ENCODE results near the gene KRTAP10-3. TPM values are rescaled to one million over a fixed set of nuclear protein-coding genes. Genes with fewer than 3 reads are reported as not detected.

KRTAP10-3 gene
- total RNA-seq, 6 experiments from 2014 or later: not detected

- TF ChIP-seq POLR2A (IDR thresholded peaks at IDR 0.05) (no peak), CTCF (IDR thresholded peaks at IDR 0.05) (no peak)
- 60% methylated on average over 1 of the region's 1 CpG for WGBS (ENCODE audit: insufficient coverage, low coverage, low lambda C conversion rate, missing lambda C conversion rate)
- Histone ChIP-seq H3K9me3 (no peaks in the 10 kb centered on the region), H3K27me3 (no peaks in the 10 kb centered on the region), H3K4me3 (no peak overlapping the region), H3K36me3 (no peaks in the 10 kb centered on the region), H3K4me1 (no peaks in the 10 kb centered on the region), H3K27ac (no peak overlapping the region)
- intact Hi-C loops (cut with DNase I): no loop called here
- no peak for ATAC-seq
- DNase-seq: no peak
These were observed 15.9 kb downstream of the KRTAP10-3 start for GRCh38 chr21:44542716-44543115.

DNA sequence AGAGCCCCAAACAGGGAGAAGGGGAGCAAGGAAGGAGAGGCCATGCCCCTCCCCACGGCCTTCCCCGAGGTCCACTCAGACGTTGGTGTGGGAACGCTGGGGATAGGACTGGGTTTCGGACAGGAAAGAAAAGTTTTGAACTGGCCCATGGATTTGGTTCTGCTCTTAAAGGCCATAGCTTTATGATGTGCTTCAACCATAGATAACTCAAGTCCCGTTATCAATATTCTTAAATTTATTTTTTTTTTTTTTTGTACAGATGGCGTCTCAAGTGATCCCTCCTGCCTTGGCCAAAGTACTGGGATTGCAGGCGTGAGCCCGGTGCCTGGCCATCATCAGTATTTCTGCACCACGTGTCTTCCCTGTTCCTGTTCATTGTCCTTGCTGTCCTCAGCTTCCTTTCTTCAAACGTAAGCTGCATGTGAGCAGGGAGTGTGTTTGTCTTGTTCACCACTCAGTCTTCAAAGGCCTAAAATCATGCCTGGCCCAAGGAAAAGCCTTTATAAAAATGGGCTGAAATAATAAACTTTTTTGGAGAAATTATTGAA is 17.8 kb downstream of the KRTAP10-3 start:
- H3K27ac ChIP-seq: no peak overlapping the region
- no peaks in the 10 kb centered on the region for H3K27me3 ChIP-seq
- no peak for ATAC-seq
- intact Hi-C loops (cut with DNase I): no loop called here
- DNase-seq: no peak
- no peaks in the 10 kb centered on the region for H3K4me1 ChIP-seq
- WGBS (ENCODE audit: insufficient coverage, low coverage, low lambda C conversion rate, missing lambda C conversion rate): 74% methylated on average over 9 of the region's 11 CpGs
- TF ChIP-seq CTCF (IDR thresholded peaks at IDR 0.05) (no peak), POLR2A (IDR thresholded peaks at IDR 0.05) (no peak)
- no peaks in the 10 kb centered on the region for H3K36me3 ChIP-seq
- H3K9me3 ChIP-seq: no peaks in the 10 kb centered on the region
- no peak overlapping the region for H3K4me3 ChIP-seq

DNA sequence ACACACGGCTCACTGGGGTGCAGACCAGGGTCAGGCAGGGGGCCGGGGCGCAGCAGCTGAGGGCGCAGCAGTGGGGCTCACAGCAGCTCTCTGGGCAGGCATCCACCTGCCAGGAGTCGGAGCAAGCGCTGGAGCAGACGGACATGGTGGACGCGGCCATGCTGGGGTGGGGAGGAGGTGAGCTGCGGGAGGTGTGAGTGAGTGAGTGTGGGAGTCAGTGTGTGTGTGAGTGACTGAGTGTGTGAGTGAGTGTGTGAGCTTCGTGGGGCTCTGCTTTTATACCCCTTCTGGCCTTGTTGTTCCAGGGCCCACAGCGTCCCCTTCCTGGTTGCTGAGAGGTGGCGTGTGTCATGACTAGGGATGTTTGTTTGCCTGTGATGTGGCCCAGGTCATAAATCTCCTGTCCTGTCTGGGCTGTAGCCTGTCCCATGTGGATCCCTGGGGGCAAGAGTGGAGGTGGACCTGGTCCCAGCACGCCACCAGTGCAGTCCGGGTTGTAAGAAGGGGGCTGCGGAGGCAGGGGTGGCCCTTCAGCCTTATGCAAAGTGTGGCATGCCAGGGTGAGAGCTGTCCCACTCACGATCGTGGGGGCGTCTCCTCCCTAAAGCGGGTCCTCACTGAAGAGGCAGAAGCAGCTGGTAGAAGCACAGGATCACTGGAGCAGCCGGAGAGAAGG is 18.5 kb downstream of the KRTAP10-3 start, which contains the start of gene KRTAP10-1:
TSS of gene KRTAP10-1 (minus strand) at position 205 of the 676 bp plus-strand sequence. CDS start at position 160, 45 bp downstream.
- Histone ChIP-seq H3K4me3 (no peak within 1 kb of the TSS), H3K4me1 (no peaks in the 10 kb centered on the region), H3K9me3 (no peaks in the 10 kb centered on the region), H3K36me3 (no peaks in the 10 kb centered on the region), H3K27me3 (no peaks in the 10 kb centered on the region), H3K27ac (no peak within 1 kb of the TSS)
- 64% methylated on average over 11 of the region's 21 CpGs for WGBS (ENCODE audit: insufficient coverage, low coverage, low lambda C conversion rate, missing lambda C conversion rate)
- peak in 1 of 4 donors; percentile 27 for ATAC-seq
- TF ChIP-seq CTCF (IDR thresholded peaks at IDR 0.05) (no peak), POLR2A (IDR thresholded peaks at IDR 0.05) (no peak)
- intact Hi-C loops (cut with DNase I): no loop called here
- no peak for DNase-seq

DNA sequence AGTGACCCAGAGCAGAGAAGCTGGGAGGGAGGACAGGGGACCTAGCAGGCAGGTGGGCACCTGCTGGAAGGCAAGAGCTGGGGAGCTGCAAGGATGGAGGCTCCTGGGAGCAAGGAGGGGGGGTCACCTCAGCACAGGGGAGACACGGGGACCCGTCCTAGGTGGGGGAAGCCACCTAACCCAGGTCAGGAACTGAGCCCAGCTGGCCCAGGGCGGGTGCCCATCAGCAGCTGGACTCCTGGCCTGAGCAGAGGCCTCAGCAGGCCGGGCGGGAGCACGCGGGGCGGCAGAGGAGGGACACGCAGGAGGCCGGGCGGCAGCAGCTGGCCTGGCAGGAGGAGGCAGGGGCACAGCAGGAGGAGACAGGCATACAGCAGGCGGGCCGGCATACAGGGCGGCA is 19.5 kb downstream of the KRTAP10-3 start:
- TF ChIP-seq CTCF (IDR thresholded peaks at IDR 0.05): no peak
- no peak for TF ChIP-seq POLR2A (IDR thresholded peaks at IDR 0.05)
- Histone ChIP-seq H3K4me3 (no peak overlapping the region), H3K27ac (no peak overlapping the region), H3K9me3 (no peaks in the 10 kb centered on the region), H3K36me3 (no peaks in the 10 kb centered on the region), H3K4me1 (no peaks in the 10 kb centered on the region), H3K27me3 (no peaks in the 10 kb centered on the region)
- 60% methylated on average over 4 of the region's 14 CpGs for whole genome bisulfite sequencing (ENCODE audit: insufficient coverage, low coverage, low lambda C conversion rate, missing lambda C conversion rate)
- DNase-seq (no peak), ATAC-seq (peak in 1 of 4 donors; percentile 22)
- intact Hi-C loops (cut with DNase I): no loop called here

Data from right lobe of liver (tissue), 6 donors.